Activated gamma-delta T cell treated with Interleukin-2 at 50 U/mL for 16 hours (primary cell): Measurements from ENCODE around the gene EDEM1.
"Not testable (repeated sequence)": the region's sequence is repeated elsewhere in the genome, so short reads cannot be mapped to it uniquely, and the experiment has no call there.

ENCODE experiments used
- DNase-seq: peaks from one replicate; pipeline ENCODE4 v3.0.0-alpha.2; 2020

Gene EDEM1

GRCh38 chr3:5187156-5187919 is at the start of gene EDEM1:
Gene EDEM1 (plus strand): TSS chr3:5187707. CDS start chr3:5187806, 99 bp downstream.
- peak; percentile 94 for DNase-seq

- no peak for DNase-seq
Observed at GRCh38 chr3:5138214-5138981, 49.1 kb upstream of the EDEM1 start.

GRCh38 chr3:5140230-5140621 is 47.3 kb upstream of the EDEM1 start:
- DNase-seq: no peak

GRCh38 chr3:5140839-5141238 is 46.7 kb upstream of the EDEM1 start:
- no peak for DNase-seq

- DNase-seq: no peak
Observed at GRCh38 chr3:5141760-5142159, 45.7 kb upstream of the EDEM1 start.

GRCh38 chr3:5143464-5143863 is 44.0 kb upstream of the EDEM1 start:
- DNase-seq: no peak

GRCh38 chr3:5144316-5144994 is 43.1 kb upstream of the EDEM1 start:
- no peak for DNase-seq

GRCh38 chr3:5145120-5145519 is 42.4 kb upstream of the EDEM1 start:
- no peak for DNase-seq

GRCh38 chr3:5147152-5147551 is 40.4 kb upstream of the EDEM1 start:
- DNase-seq: not testable (repeated sequence)

GRCh38 chr3:5149306-5149880 is 38.1 kb upstream of the EDEM1 start:
- DNase-seq: no peak

- DNase-seq: no peak
Observed at GRCh38 chr3:5151586-5151985, 35.9 kb upstream of the EDEM1 start.

- DNase-seq: no peak
Observed at GRCh38 chr3:5153074-5153473, 34.4 kb upstream of the EDEM1 start.

- DNase-seq: no peak
Observed at GRCh38 chr3:5155241-5155640, 32.3 kb upstream of the EDEM1 start.

- DNase-seq: no peak
Observed at GRCh38 chr3:5160321-5160720, 27.2 kb upstream of the EDEM1 start.

GRCh38 chr3:5160940-5161858 is 26.3 kb upstream of the EDEM1 start:
- DNase-seq: no peak

GRCh38 chr3:5162102-5162501 is 25.4 kb upstream of the EDEM1 start:
- DNase-seq: no peak

GRCh38 chr3:5165698-5166097 is 21.8 kb upstream of the EDEM1 start:
- DNase-seq: no peak

GRCh38 chr3:5166846-5167245 is 20.7 kb upstream of the EDEM1 start:
- no peak for DNase-seq

- DNase-seq: no peak
Observed at GRCh38 chr3:5168110-5168509, 19.4 kb upstream of the EDEM1 start.

GRCh38 chr3:5169807-5170206 is 17.7 kb upstream of the EDEM1 start:
- no peak for DNase-seq

GRCh38 chr3:5170975-5171374 is 16.5 kb upstream of the EDEM1 start:
- DNase-seq: no peak

- no peak for DNase-seq
Observed at GRCh38 chr3:5172018-5172417, 15.5 kb upstream of the EDEM1 start.
